Liver (tissue), 9 donors: ENCODE data around the gene BORCS8. TPM values are rescaled to one million over a fixed set of nuclear protein-coding genes. Genes with fewer than 3 reads are reported as not detected.

Experiments used
- DNase-seq: peaks from one replicate; pipeline ENCODE4 v3.0.0-alpha.2; 2017; ENCODE audit warnings: low spot score
- H3K27ac ChIP-seq, 2 donors: one replicate each; pipeline ENCODE4 v1.7.0; 2013; ENCODE audit warnings: inconsistent platforms in 2 of 2, low read length in 2 of 2, control low read depth in 1 of 2, low read depth in 1 of 2, mild to moderate bottlenecking in 1 of 2
- H3K27me3 ChIP-seq, 4 donors: one replicate each; pipeline versions ENCODE4 v1.6.1 to v1.7.0; 2013; ENCODE audit warnings: low read length in 3 of 4, inconsistent platforms in 1 of 4, mild to moderate bottlenecking in 1 of 4, moderate library complexity in 1 of 4; ENCODE audit not compliant: control insufficient read depth in 4 of 4, insufficient read depth in 4 of 4
- H3K36me3 ChIP-seq, 4 donors: one replicate each; pipeline versions ENCODE4 v1.6.1 to v1.7.0; 2013; ENCODE audit warnings: low read length in 3 of 4, mild to moderate bottlenecking in 3 of 4, low read depth in 1 of 4, moderate library complexity in 1 of 4; ENCODE audit not compliant: control insufficient read depth in 4 of 4, insufficient read depth in 3 of 4
- H3K4me1 ChIP-seq, 4 donors: one replicate each; pipeline versions ENCODE4 v1.6.1 to v1.7.0; 2013; ENCODE audit warnings: low read length in 3 of 4, mild to moderate bottlenecking in 3 of 4, moderate library complexity in 1 of 4; ENCODE audit not compliant: control insufficient read depth in 4 of 4, insufficient read depth in 4 of 4
- H3K4me3 ChIP-seq, 3 donors: one replicate each; pipeline versions ENCODE4 v1.6.1 to v1.7.0; 2013; ENCODE audit warnings: low read length in 3 of 3, control low read depth in 1 of 3, low read depth in 1 of 3, mild to moderate bottlenecking in 1 of 3
- H3K9ac ChIP-seq, 2 donors: one replicate each; pipeline ENCODE4 v1.7.0; 2013; ENCODE audit warnings: low read length in 2 of 2, mild to moderate bottlenecking in 2 of 2, moderate library complexity in 2 of 2, control low read depth in 1 of 2, low read depth in 1 of 2
- H3K9me3 ChIP-seq, 4 donors: one replicate each; pipeline versions ENCODE4 v1.6.1 to v1.7.0; 2013; ENCODE audit warnings: low read length in 3 of 4; ENCODE audit not compliant: control insufficient read depth in 4 of 4
- ATF3 ChIP-seq: IDR thresholded peaks from 2 replicates; pipeline ENCODE4 v1.6.1; 2016; ENCODE audit warnings: antibody characterized with exemption
- CTCF ChIP-seq: fragments of 150-350 bp; IDR thresholded peaks from 2 replicates; pipeline ENCODE4 v1.5.1; 2017; ENCODE audit warnings: improper control_type of control experiment, low read depth, low read length; ENCODE audit not compliant: missing input control
- EGR1 ChIP-seq, 2 donors: IDR thresholded peaks; 2 replicates each; pipeline ENCODE4 v1.6.1; 2016 to 2018; ENCODE audit warnings: antibody characterized with exemption in 2 of 2, low read depth in 2 of 2
- FOXA1 ChIP-seq: IDR thresholded peaks from 2 replicates; pipeline ENCODE4 v1.6.1; 2016; ENCODE audit warnings: antibody characterized with exemption
- FOXA2 ChIP-seq: IDR thresholded peaks from 2 replicates; pipeline ENCODE4 v1.6.1; 2016; ENCODE audit warnings: antibody characterized with exemption
- GABPA ChIP-seq, 2 donors: IDR thresholded peaks in 1 of 2; conservative IDR thresholded peaks in 1 of 2; 2 replicates each; pipeline ENCODE4 v1.6.1; 2016; ENCODE audit warnings: antibody characterized with exemption in 2 of 2, mild to moderate bottlenecking in 1 of 2, moderate library complexity in 1 of 2
- HNF4A ChIP-seq, 2 donors: conservative IDR thresholded peaks; 2 replicates each; pipeline ENCODE4 v1.6.1; 2016; ENCODE audit warnings: antibody characterized with exemption in 2 of 2, mild to moderate bottlenecking in 2 of 2
- HNF4G ChIP-seq: IDR thresholded peaks from 2 replicates; pipeline ENCODE4 v1.6.1; 2016; ENCODE audit warnings: antibody characterized with exemption
- JUND ChIP-seq, 2 donors: IDR thresholded peaks; 2 replicates each; pipeline ENCODE4 v1.6.1; 2016; ENCODE audit warnings: antibody characterized with exemption in 2 of 2
- MAX ChIP-seq: IDR thresholded peaks from 2 replicates; pipeline ENCODE4 v1.6.1; 2016; ENCODE audit warnings: antibody characterized with exemption
- RAD21 ChIP-seq, 2 donors: IDR thresholded peaks; 2 replicates each; pipeline ENCODE4 v1.6.1; 2016; ENCODE audit warnings: antibody characterized with exemption in 2 of 2, mild to moderate bottlenecking in 2 of 2
- REST ChIP-seq: IDR thresholded peaks from 2 replicates; pipeline ENCODE4 v1.6.1; 2016; ENCODE audit warnings: antibody characterized with exemption, mild to moderate bottlenecking
- RXRA ChIP-seq, 2 donors: IDR thresholded peaks; 2 replicates each; pipeline ENCODE4 v1.6.1; 2017 to 2018; ENCODE audit warnings: antibody characterized with exemption in 2 of 2, mild to moderate bottlenecking in 1 of 2
- SP1 ChIP-seq: IDR thresholded peaks from 2 replicates; pipeline ENCODE4 v1.6.1; 2018; ENCODE audit warnings: antibody characterized with exemption, mild to moderate bottlenecking
- TAF1 ChIP-seq: conservative IDR thresholded peaks from 2 replicates; pipeline ENCODE4 v1.6.1; 2016; ENCODE audit warnings: antibody characterized with exemption, mild to moderate bottlenecking
- YY1 ChIP-seq: IDR thresholded peaks from 2 replicates; pipeline ENCODE4 v1.6.1; 2016; ENCODE audit warnings: antibody characterized with exemption, mild to moderate bottlenecking
- ZBTB33 ChIP-seq: IDR thresholded peaks from 2 replicates; pipeline ENCODE4 v1.6.1; 2016; ENCODE audit warnings: antibody characterized with exemption
- WGBS: extraction: QIAGEN DNeasy Blood & Tissue Kit; methylation state at CpG from one replicate; pipeline ENCODE4 v1.1.7; 2013; 5-methylcytosine and 5-hydroxymethylcytosine counted together
- polyA plus RNA-seq, 2 donors: library from polyadenylated mRNA; stranded (reverse) in 1 of 2; unstranded in 1 of 2; fragments of 200-250 nt in 1 of 2; fragments of >200 nt in 1 of 2; fragmentation: Nextera tagmentation in 1 of 2; extraction: Ambion mirVana in 1 of 2; gene quantifications; one replicate each; pipeline versions ENCODE4 v1.2.1 to v1.2.3, GENCODE V29; 2013 to 2015
- total RNA-seq, 2 donors: library from RNA; depleted of rRNA; stranded (reverse); fragments of >200 nt; gene quantifications; one replicate each; pipeline ENCODE4 v1.2.3, GENCODE V29; 2014
- donor health status: healthy.
- donor health status: healthy.
- donor health status: healthy.
- donor health status: healthy.
- donor health status: healthy.

Gene BORCS8
- total and polyA plus RNA-seq, 4 donors, result 7.6 to 13.5 (median 9.4) TPM

- no peaks in the 10 kb centered on the region for H3K27me3 ChIP-seq
Measured at GRCh38 chr19:19160461-19161035, 31.4 kb downstream of the BORCS8 start.

More at GRCh38 chr19:19160461-19161035, 31.4 kb downstream of the BORCS8 start:
- Histone ChIP-seq H3K9me3 (no peaks in the 10 kb centered on the region), H3K4me3 (no peak overlapping the region), H3K27ac (no peak overlapping the region), H3K9ac (no peak overlapping the region), H3K36me3 (no peaks in the 10 kb centered on the region), H3K4me1 (no peaks in the 10 kb centered on the region)
- DNase-seq, result no peak
- WGBS, result 70% methylated on average over 26 of the region's 26 CpGs
- TF ChIP-seq RAD21 (IDR thresholded peaks at IDR 0.05) (no peak), ZBTB33 (no peak), YY1 (no peak), RXRA (IDR thresholded peaks at IDR 0.05) (no peak), CTCF (no peak), REST (no peak), ATF3 (no peak), TAF1 (no peak), SP1 (no peak), GABPA (IDR thresholded peaks at IDR 0.05 in 1 of 2, conservative IDR thresholded peaks at IDR 0.05 in 1 of 2) (no peak), EGR1 (IDR thresholded peaks at IDR 0.05; ENCODE audit: low read depth in 2 of 2) (no peak), MAX (no peak), JUND (IDR thresholded peaks at IDR 0.05) (no peak), HNF4A (conservative IDR thresholded peaks at IDR 0.05) (no peak), FOXA2 (no peak), HNF4G (no peak), FOXA1 (no peak)
